ENCODE measurements around the gene B4GALT6. TPM values are rescaled to one million over a fixed set of nuclear protein-coding genes. Genes with fewer than 3 reads are reported as not detected.

The B4GALT6 gene
- total RNA-seq, 4 donors from 2014 or later, result 3.0 to 6.5 (median 4.9) TPM

DNA sequence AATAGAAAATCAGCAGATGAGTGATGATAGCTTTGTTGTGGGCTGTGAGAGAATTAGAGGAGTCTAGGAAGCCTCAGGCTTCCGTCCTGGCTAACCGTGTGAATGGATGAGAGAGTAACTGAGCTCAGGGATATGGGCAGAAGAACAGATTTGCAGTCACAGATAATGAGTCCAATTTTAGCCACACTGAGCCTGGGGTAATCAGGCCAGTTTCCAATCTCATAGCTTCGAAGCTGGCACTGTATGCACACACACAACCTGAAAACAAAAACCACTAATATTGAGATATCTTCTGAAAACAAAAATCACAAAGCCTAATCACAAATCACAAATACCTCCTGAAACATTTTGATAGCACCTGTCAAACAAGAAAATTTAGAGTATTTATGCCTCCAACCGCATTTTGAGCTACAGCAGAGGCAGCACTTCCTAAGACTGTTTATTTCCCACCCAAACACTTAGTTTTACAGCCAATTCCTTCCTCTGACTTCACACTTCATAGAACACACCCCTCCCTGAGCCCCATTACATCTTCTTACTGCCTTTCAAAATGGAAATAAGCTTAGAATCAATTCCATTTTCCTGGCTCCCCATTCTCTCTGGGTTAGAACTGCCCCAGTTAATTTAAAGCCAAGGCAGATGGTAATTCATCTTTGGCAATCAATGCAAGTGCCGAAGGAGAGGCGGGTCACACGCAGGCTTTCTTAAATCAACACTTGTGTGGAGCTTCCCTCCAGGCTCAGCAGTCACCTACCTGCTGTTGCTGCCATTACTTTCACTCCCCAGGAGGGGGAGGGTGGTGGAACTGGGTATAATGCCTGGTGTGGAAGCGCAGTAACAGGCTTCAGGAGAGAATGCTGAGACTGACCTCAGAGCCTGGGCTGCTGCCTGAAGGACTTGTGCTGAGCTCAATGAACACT lies 73.8 kb downstream of the B4GALT6 start:
- DNase-seq (ENCODE audit: low spot score) (no peak), ATAC-seq (ENCODE audit: low FRiP score) (no peak)
- TF ChIP-seq, protein P1, sequence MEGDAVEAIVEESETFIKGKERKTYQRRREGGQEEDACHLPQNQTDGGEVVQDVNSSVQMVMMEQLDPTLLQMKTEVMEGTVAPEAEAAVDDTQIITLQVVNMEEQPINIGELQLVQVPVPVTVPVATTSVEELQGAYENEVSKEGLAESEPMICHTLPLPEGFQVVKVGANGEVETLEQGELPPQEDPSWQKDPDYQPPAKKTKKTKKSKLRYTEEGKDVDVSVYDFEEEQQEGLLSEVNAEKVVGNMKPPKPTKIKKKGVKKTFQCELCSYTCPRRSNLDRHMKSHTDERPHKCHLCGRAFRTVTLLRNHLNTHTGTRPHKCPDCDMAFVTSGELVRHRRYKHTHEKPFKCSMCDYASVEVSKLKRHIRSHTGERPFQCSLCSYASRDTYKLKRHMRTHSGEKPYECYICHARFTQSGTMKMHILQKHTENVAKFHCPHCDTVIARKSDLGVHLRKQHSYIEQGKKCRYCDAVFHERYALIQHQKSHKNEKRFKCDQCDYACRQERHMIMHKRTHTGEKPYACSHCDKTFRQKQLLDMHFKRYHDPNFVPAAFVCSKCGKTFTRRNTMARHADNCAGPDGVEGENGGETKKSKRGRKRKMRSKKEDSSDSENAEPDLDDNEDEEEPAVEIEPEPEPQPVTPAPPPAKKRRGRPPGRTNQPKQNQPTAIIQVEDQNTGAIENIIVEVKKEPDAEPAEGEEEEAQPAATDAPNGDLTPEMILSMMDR (IDR thresholded peaks at IDR 0.05), result no peak

DNA sequence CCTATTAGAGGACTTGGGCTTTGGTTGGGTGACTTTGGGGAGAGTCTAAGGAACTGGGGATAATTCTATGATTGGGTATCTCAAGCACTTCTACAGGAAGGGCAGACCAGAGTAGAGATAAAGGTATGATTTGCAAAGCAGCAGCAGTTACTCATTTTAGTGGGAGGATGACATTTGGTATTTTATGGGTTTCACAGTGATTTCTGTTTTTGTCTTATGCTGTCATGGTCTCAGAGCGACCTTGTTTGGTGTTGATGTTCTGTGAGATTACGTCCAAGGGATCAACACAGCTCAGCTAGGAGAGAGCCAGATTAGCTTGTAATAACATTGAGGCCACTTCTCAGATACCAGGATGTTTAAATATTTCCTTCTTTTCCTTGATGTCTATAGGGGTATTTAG lies 74.5 kb downstream of the B4GALT6 start:
- no peak for ATAC-seq (ENCODE audit: low FRiP score)
- DNase-seq (ENCODE audit: low spot score), result no peak

DNA sequence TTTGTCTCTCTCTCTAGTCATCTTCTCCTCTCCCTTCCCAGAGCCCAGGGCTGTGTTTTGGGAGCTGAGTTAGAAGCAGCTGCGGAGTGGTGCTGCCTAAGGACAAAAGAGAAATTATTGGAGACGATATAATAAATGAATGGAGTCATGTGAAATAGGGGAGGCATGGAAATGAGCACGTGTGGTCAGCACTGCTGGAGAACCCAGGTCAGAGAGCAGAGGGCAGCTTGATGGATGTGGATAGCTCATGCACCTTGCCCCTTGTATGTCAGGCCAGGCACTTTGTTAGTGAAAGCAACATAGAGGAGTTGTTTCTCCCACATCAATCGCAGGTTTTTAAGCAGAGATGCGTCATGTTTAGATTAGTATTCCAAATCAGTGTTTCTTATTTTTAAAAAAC lies 77.0 kb downstream of the B4GALT6 start:
- no peak for ATAC-seq (ENCODE audit: low FRiP score)

More for the DNA sequence above, 74.5 kb downstream of the B4GALT6 start:
- TF ChIP-seq, protein P1 (IDR thresholded peaks at IDR 0.05), result no peak

DNA sequence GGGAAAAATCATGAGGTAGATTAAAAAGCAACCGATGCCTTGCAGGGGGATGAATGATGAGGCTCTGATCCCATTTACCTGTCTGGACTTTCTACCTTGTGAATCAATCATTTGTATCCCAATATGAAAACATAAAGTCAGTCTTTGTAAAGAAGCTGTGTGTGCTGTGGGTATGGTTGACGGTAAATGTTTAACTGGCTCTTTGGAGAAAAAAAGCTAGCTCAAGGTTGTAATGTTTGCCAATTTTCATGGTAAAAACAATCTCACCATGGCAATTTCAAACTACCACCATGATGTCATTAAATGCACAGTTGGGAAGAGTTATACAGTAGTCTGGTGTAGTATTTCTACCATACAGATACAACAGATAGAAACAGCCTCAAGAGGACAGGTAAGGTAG lies 78.1 kb downstream of the B4GALT6 start:
- DNase-seq (ENCODE audit: low spot score), result no peak
- no peak for ATAC-seq (ENCODE audit: low FRiP score)
- TF ChIP-seq, protein P1 (IDR thresholded peaks at IDR 0.05), result no peak

More for the DNA sequence above, 77.0 kb downstream of the B4GALT6 start:
- no peak for DNase-seq (ENCODE audit: low spot score)
- TF ChIP-seq, protein P1 (IDR thresholded peaks at IDR 0.05), result no peak

DNA sequence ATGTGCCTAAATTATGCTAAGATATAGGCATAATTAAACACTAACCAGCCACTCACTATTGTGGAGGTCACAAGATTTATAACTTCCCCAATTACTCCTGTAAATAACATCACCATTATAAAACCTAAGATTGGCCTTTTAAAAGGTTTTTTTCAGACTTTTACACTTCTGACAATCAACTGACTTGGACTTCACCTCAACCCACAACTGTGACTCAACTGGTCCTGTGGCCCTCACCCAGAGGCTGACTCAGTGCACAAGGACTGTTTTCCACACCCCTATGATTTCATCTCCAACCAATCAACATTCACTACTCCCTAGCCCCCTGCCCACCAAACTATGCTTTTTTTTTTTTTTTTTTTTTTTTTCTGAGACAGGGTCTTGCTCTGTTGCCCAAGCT lies 81.1 kb downstream of the B4GALT6 start:
- ATAC-seq (ENCODE audit: low FRiP score), result no peak
- no peak for DNase-seq (ENCODE audit: low spot score)
- TF ChIP-seq, protein P1 (IDR thresholded peaks at IDR 0.05), result no peak

DNA sequence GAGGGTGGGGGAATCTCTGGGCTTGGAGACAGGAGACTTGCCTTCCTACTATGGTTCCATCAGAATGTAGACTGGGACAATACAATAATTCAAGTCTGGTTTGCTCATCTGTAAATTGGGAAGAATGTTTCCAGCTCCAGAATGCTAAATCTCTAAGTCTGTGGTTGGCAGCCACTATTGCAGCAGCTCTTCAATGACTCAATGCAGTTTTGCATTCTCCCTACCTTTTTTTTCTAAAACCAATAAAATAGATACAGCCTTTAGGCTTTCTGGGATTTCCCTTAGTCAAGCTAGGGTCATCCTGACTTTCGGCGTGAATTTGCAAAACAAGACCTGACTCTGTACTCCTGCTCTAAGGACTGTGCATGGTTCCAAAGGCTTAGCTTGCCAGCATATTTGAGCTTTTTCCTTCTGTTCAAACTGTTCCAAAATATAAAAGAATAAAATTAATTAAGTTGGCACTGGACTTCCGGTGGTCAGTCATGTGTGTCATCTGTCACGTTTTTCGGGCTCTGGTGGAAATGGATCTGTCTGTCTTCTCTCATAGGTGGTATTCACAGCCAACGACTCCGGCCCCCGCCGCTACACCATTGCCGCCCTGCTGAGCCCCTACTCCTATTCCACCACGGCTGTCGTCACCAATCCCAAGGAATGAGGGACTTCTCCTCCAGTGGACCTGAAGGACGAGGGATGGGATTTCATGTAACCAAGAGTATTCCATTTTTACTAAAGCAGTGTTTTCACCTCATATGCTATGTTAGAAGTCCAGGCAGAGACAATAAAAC lies 86.2 kb downstream of the B4GALT6 start:
- TF ChIP-seq, protein P1 (IDR thresholded peaks at IDR 0.05), result no peak
- no peak for DNase-seq (ENCODE audit: low spot score)
- no peak for ATAC-seq (ENCODE audit: low FRiP score)
